ENCODE data around the gene TTC34. TPM values are rescaled to one million over a fixed set of nuclear protein-coding genes. Genes with fewer than 3 reads are reported as not detected.

Gene TTC34
- total and polyA plus RNA-seq, 2 of the 4 experiments (the other 2 are of a cell fraction): under 0.01 to 0.09 TPM

DNA sequence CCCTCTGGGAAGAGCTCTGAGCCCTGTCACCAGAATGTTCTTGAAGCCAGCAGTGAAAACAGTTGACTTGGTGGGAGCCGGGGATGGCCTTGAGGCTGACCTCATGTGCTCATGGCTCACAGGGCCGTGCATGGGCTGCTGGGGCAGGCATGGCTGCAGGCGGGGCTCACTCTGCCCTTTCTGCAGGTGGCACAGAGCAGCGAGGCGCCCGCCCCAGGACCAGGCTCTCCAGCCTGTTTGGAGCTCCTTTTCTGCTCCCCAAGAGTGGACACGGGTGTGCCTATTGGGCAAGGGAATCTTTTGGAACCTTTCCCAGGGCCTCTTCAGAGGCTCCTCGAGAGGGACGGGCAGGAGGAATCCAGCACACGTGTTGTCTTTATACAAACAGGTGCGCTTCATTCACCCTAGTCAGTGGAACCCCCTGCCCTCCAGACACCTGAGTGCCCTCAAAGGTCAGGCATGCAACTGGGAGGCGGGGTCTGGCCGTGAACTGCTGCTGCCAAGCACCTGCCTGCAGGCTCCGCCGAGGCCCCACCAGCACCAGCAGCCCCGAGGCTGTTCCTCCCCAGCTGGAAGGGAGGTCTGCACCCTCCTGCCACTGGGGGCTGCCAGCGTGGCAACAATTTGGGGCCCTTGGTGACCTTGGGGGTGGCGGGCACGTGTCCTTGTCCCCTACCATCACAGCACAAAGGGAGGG is 2.6 kb upstream of the TTC34 start:
- H3K36me3 ChIP-seq (ENCODE audit: control insufficient read depth, insufficient read depth, low read length): no peaks in the 10 kb centered on the region
- no peaks in the 10 kb centered on the region for H4K20me1 ChIP-seq (ENCODE audit: insufficient read depth, low read length)
- no peak overlapping the region for H4K5ac ChIP-seq (ENCODE audit: low read depth, low read length)
- 53% methylated on average over 3 of the region's 19 CpGs; no CpG with 5 or more reads in 1 of the 2 experiments for WGBS, 2 experiments (ENCODE audit: extremely low coverage in 2 of 2, insufficient read length in 1 of 2)
- intact Hi-C loops (cut with micrococcal nuclease) (no loop called here), in situ Hi-C loops (cut with MboI; ENCODE audit: low sequenced_read_pairs) (no loop called here), dilution Hi-C loops (cut with HindIII; ENCODE audit: low sequenced_read_pairs, unreplicated experiment) (no loop called here)
- H3K79me1 ChIP-seq (ENCODE audit: low read depth in 1 of 2, low read length in 2 of 2): no peaks in the 10 kb centered on the region
- H2AK5ac ChIP-seq (ENCODE audit: low read depth, low read length): no peak overlapping the region
- H2BK120ac ChIP-seq (ENCODE audit: low read depth, low read length): no peak overlapping the region
- H2BK20ac ChIP-seq (ENCODE audit: low read depth, low read length): no peak overlapping the region
- H2BK5ac ChIP-seq (ENCODE audit: low read depth, low read length, poor library complexity, severe bottlenecking): no peak overlapping the region
- no peak overlapping the region for H3K4me2 ChIP-seq (ENCODE audit: low read depth, low read length)
- no peak overlapping the region for H2BK15ac ChIP-seq (ENCODE audit: low read depth, low read length)
- H3K4ac ChIP-seq (ENCODE audit: low read depth, low read length): no peak overlapping the region
- POLR2A ChIA-PET (ENCODE audit: unreplicated experiment): no interaction called here
- H3K56ac ChIP-seq (ENCODE audit: extremely low read depth, insufficient read depth, low read length): no peak overlapping the region
- no peak for DNase-seq
- H4K91ac ChIP-seq (ENCODE audit: insufficient read depth, low read depth, low read length): no peak overlapping the region
- BruUV-seq (replicated peaks): no TSS peak
- H3K27me3 ChIP-seq (ENCODE audit: control insufficient read depth, insufficient read depth, low read length): no peaks in the 10 kb centered on the region
- H2AK9ac ChIP-seq (replicated peaks; ENCODE audit: low read depth, low read length, poor library complexity): no peak overlapping the region
- no peak for ATAC-seq (ENCODE audit: low read depth)
- H3K27ac ChIP-seq (ENCODE audit: insufficient read depth, low read length): no peak overlapping the region
- no peak overlapping the region for H3K4me3 ChIP-seq (ENCODE audit: insufficient read depth, low read depth, low read length)
- H3K18ac ChIP-seq (ENCODE audit: low read depth, low read length): no peak overlapping the region
- H3K14ac ChIP-seq (replicated peaks; ENCODE audit: low read depth, low read length): no peak overlapping the region
- no peak overlapping the region for H3K23ac ChIP-seq (ENCODE audit: low read depth, low read length)
- no peak overlapping the region for H3K9ac ChIP-seq (ENCODE audit: low read depth, low read length)
- TF ChIP-seq RCOR1 (IDR thresholded peaks at IDR 0.05; ENCODE audit: insufficient replicate concordance, low read length): no peak
- no peak for TF ChIP-seq SMC3 (IDR thresholded peaks at IDR 0.05; ENCODE audit: low read depth, low read length)
- no peak for TF ChIP-seq RAD21 (IDR thresholded peaks at IDR 0.05; ENCODE audit: low read length)
- TF ChIP-seq POLR2A (IDR thresholded peaks at IDR 0.05; ENCODE audit: low read depth, low read length): no peak
- TF ChIP-seq NFE2L2 (IDR thresholded peaks at IDR 0.05; ENCODE audit: low read depth, low read length): no peak
- no peak for TF ChIP-seq RFX5 (IDR thresholded peaks at IDR 0.05; ENCODE audit: low read depth, low read length)
- CTCF ChIA-PET: no interaction called here
- H3K9me1 ChIP-seq (ENCODE audit: insufficient read depth, low read length): no peaks in the 10 kb centered on the region
- peaks cover 68% of the 10 kb centered on the region for H3K9me3 ChIP-seq (ENCODE audit: control insufficient read depth, insufficient read depth, low read length)
- H3K4me1 ChIP-seq (ENCODE audit: control insufficient read depth, insufficient read depth, low read length): no peaks in the 10 kb centered on the region
- H4K8ac ChIP-seq (ENCODE audit: low read depth in 2 of 2, low read length in 2 of 2): no peak overlapping the region
- no peak overlapping the region for H2AFZ ChIP-seq (replicated peaks; ENCODE audit: low read length, poor library complexity)
